GM12878 (cell line): Measurements from ENCODE around the gene PLEKHN1. TPM values are rescaled to one million over a fixed set of nuclear protein-coding genes. Genes with fewer than 3 reads are reported as not detected.

Experiments
- ATAC-seq: fragments of 200-7000 bp; cut with Tn5 transposase; 3 replicates; pipeline ENCODE4 v1.9.1; 2020; ENCODE audit warnings: mild to moderate bottlenecking, moderate library complexity
- BruUV-seq: library from RNA; stranded (reverse); fragments of 400-500 nt; replicated peaks from 2 replicates; lab custom pipeline; 2021; lab: Mats Ljungman, UMichigan
- CTCF ChIA-PET: fragments of 300-600 bp; sonication (Branson Sonifier 250); formaldehyde crosslinking; extraction: SDS; loops from one replicate; lab custom pipeline; 2021; ENCODE audit warnings: inconsistent platforms; lab: Yijun Ruan, JAX
- POLR2A ChIA-PET: fragments of 350-600 bp; formaldehyde crosslinking; extraction: SDS; loops from one replicate; lab custom pipeline; 2021; ENCODE audit warnings: inconsistent platforms; lab: Charles Lee
- RAD21 ChIA-PET: fragments of 300-600 bp; sonication (Branson Sonifier 250); formaldehyde crosslinking; loops from one replicate; lab custom pipeline; 2023; ENCODE audit warnings: antibody characterized with exemption; ENCODE audit not compliant: unreplicated experiment; lab: Charles Lee
- SMC1A ChIA-PET: fragments of 300-600 bp; sonication (Branson Sonifier 250); formaldehyde crosslinking; loops from one replicate; lab custom pipeline; 2023; ENCODE audit not compliant: unreplicated experiment, uncharacterized antibody; lab: Charles Lee
- DNase-seq: peaks from one replicate; pipeline ENCODE4 v3.0.0-alpha.2; 2011; ENCODE audit warnings: low read depth, low spot score
- FAIRE-seq: peaks from 3 replicates; lab custom pipeline; 2011; peaks lifted over from hg19 to GRCh38; lab: Jason Lieb, UNC
- H2AFZ ChIP-seq: 2 replicates; pipeline ENCODE4 v1.6.0; 2011; ENCODE audit warnings: low read depth, low read length, control low read depth; ENCODE audit not compliant: control insufficient read depth
- H3K27ac ChIP-seq: 2 replicates; pipeline ENCODE4 v1.5.1; 2011; ENCODE audit warnings: control low read depth; ENCODE audit not compliant: control insufficient read depth, insufficient read depth
- H3K27me3 ChIP-seq, 2 experiments: replicated peaks in 1 of 2; 2 replicates each; pipeline versions ENCODE4 v1.6.0 to v1.6.1; 2011; ENCODE audit warnings: low read length in 1 of 2; ENCODE audit not compliant: control insufficient read depth in 2 of 2, insufficient read depth in 2 of 2
- H3K36me3 ChIP-seq, 2 experiments: 2 replicates each; pipeline ENCODE4 v1.5.1; 2011; ENCODE audit warnings: low read length in 1 of 2; ENCODE audit not compliant: control insufficient read depth in 2 of 2, insufficient read depth in 2 of 2
- H3K4me1 ChIP-seq: 2 replicates; pipeline ENCODE4 v1.6.1; 2011; ENCODE audit warnings: mild to moderate bottlenecking, low read length, moderate library complexity, mixed read lengths; ENCODE audit not compliant: control insufficient read depth, insufficient read depth
- H3K4me2 ChIP-seq: 2 replicates; pipeline ENCODE4 v1.6.0; 2011; ENCODE audit warnings: control low read depth; ENCODE audit not compliant: control insufficient read depth, insufficient read depth
- H3K4me3 ChIP-seq: fragments of 200-600 bp; sonication (generic); 2 replicates; pipeline ENCODE4 v1.5.1; 2016
- H3K79me2 ChIP-seq: 2 replicates; pipeline ENCODE4 v1.6.0; 2011; ENCODE audit warnings: low read length; ENCODE audit not compliant: control insufficient read depth, insufficient read depth
- H3K9ac ChIP-seq: 2 replicates; pipeline ENCODE4 v1.8.0; 2011; ENCODE audit warnings: low read length, control low read depth, mixed read lengths; ENCODE audit not compliant: control insufficient read depth, insufficient read depth
- H3K9me3 ChIP-seq: replicated peaks from 3 replicates; pipeline ENCODE4 v1.5.1; 2011; ENCODE audit warnings: mild to moderate bottlenecking, low read length; ENCODE audit not compliant: control insufficient read depth, insufficient read depth
- H4K20me1 ChIP-seq: 2 replicates; pipeline ENCODE4 v1.6.0; 2011; ENCODE audit not compliant: control insufficient read depth, insufficient read depth
- PAX8 ChIP-seq: fragments of 450-650 bp; IDR thresholded peaks from 2 replicates; pipeline ENCODE4 v1.6.1; 2017; ENCODE audit warnings: mild to moderate bottlenecking, moderate library complexity
- POLR2A ChIP-seq: IDR thresholded peaks from 2 replicates; pipeline ENCODE4 v1.6.1; 2011; ENCODE audit warnings: low read depth, mild to moderate bottlenecking, low read length
- RBBP5 ChIP-seq: fragments of 200-600 bp; sonication (generic); conservative IDR thresholded peaks from 2 replicates; pipeline ENCODE4 v1.6.1; 2016
- YBX1 ChIP-seq: fragments of 450-650 bp; IDR thresholded peaks from 2 replicates; pipeline ENCODE4 v1.6.1; 2016; ENCODE audit warnings: antibody characterized with exemption
- WGBS: methylation state at CpG from one replicate; pipeline ENCODE4 v1.1.6; 2016; ENCODE audit warnings: low lambda C conversion rate; ENCODE audit not compliant: insufficient replicate concordance, insufficient coverage; ENCODE audit errors: missing lambda C conversion rate; 5-methylcytosine and 5-hydroxymethylcytosine counted together
- in situ Hi-C: fragments of 300-500 bp; cut with MboI; formaldehyde crosslinking; loops from 9 replicates; pipeline ENCODE4 v1.14.3; 2018; ENCODE audit warnings: mixed read lengths
- intact Hi-C: fragments of 100-400 bp; cut with micrococcal nuclease; formaldehyde crosslinking; loops from one replicate; pipeline ENCODE4 v1.14.2; 2022; ENCODE audit not compliant: unreplicated experiment
- polyA plus RNA-seq, 11 experiments: library from polyadenylated mRNA; depleted of rRNA in 4 of 11; unstranded in 6 of 11; stranded (reverse) in 5 of 11; fragments of >200 nt; fragmentation: Nextera tagmentation in 4 of 11; fragmentation: Illumina TruSeq in 1 of 11; extraction: Ambion mirVana in 4 of 11; extraction: Trizol in 1 of 11; gene quantifications; 1 replicate in 1 of 11; 2 replicates in 10 of 11; pipeline versions ENCODE4 v1.2.1 to v1.2.3, GENCODE V29; 2011 to 2016; ENCODE audit warnings: inconsistent platforms in 2 of 11, missing spikeins in 2 of 11, low read depth in 1 of 11
- total RNA-seq, 4 experiments: library from RNA; depleted of rRNA in 3 of 4; stranded (reverse); fragments of >200 nt in 3 of 4; fragmentation: Illumina TruSeq in 1 of 4; extraction: Trizol in 1 of 4; gene quantifications; 2 replicates each; pipeline versions ENCODE4 v1.2.1 to v1.2.3, GENCODE V29; 2013 to 2021
- TF ChIP-seq, protein P1 (sequence below): IDR thresholded peaks from 2 replicates; pipeline ENCODE4 v1.6.1; 2011; ENCODE audit warnings: mild to moderate bottlenecking, low read depth, low read length, moderate library complexity; ENCODE audit not compliant: insufficient replicate concordance

PLEKHN1 gene
- total and polyA plus RNA-seq, 10 of the 15 experiments (the other 5 are each of a cell fraction or from before 2014, with no cell fraction given): 0.04 to 0.26 (median 0.18) TPM; not detected in 6

DNA sequence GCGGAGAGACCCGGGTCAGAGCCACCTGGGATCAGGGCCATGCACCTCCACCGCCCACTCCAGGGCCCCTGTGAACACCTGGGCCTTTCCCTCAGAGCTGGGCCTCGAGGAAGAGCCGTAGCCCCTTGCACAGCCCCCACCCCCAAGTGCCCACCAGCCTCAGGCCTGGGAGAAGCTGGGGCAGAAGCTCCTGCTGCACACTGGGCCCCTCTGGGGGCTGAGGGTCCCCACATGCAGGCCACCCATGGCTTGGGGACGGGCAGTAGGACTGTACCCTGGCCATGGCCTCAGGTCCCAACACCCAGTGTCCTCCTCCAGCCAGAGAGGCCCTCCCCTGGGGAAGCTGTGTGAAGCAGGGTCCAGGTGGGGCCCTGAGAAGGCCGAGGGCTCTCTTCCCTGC, 13.7 kb upstream of the PLEKHN1 start (continued):
- TF ChIP-seq, protein P1, sequence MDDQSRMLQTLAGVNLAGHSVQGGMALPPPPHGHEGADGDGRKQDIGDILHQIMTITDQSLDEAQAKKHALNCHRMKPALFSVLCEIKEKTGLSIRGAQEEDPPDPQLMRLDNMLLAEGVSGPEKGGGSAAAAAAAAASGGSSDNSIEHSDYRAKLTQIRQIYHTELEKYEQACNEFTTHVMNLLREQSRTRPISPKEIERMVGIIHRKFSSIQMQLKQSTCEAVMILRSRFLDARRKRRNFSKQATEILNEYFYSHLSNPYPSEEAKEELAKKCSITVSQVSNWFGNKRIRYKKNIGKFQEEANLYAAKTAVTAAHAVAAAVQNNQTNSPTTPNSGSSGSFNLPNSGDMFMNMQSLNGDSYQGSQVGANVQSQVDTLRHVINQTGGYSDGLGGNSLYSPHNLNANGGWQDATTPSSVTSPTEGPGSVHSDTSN: no peak
- TF ChIP-seq RBBP5 (no peak), PAX8 (no peak)

DNA sequence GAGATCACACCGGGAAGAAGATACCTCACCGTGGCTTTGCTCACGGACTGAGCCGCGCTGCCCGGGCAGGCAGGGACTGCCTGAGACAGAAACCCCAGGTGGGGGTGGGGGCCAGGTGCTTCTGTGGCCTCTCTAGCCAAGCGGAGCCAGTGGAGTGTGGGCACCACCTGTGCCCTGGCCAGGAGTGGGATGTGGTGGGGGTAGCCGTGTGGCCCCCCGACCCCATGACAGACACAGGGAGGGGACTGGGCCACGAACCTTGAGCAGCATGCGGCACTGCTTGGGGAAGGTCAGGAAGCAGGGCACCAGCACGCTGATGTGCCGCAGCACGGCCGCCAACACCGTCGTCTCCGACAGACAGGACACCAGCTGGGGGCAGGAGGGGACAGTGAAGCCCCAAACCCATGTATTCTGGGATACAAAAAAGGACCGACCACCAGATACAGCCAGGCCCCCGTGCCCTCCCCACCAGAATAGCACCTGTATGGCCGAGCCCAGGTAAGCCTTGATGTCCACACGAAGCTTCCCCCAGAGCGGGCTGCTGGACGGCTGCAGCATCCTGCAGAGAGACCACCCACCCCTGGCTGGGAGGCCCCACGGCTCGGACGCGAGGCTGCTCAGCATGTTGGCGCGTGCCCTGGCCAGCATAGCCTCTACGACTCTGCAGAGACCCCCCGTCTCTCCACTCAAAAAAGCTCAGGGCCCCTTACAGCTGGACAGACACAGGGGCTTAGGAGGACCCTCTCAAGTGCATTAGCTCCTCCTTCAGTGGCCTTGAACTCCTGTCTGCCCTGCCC, 12.6 kb upstream of the PLEKHN1 start:
- ChIA-PET RAD21 (no interaction called here), SMC1A (no interaction called here), CTCF (no interaction called here), POLR2A (no interaction called here)
- Histone ChIP-seq H3K4me2 (no peak overlapping the region), H3K27ac (no peak overlapping the region), H3K27me3 (no peaks in the 10 kb centered on the region), H3K9ac (no peak overlapping the region), H4K20me1 (peaks cover 5% of the 10 kb centered on the region), H3K4me1 (peaks cover 10% of the 10 kb centered on the region), H3K79me2 (peaks cover 16% of the 10 kb centered on the region), H3K36me3 (peaks cover 22 to 55% of the 10 kb centered on the region in 2 experiments), H2AFZ (no peak overlapping the region), H3K4me3 (no peak overlapping the region), H3K9me3 (no peaks in the 10 kb centered on the region)
- in situ Hi-C loops: no loop called here
- FAIRE-seq: no peak
- intact Hi-C loops: no loop called here
- no TSS peak for BruUV-seq
- ATAC-seq: no peak
- TF ChIP-seq POLR2A (peak; percentile 5; the same call in 1 of the 2 replicates), YBX1 (no peak)
- WGBS: 95% methylated on average over 32 of the region's 32 CpGs
- no peak for DNase-seq
